Measurements from ENCODE around the gene TMEM9. TPM values are rescaled to one million over a fixed set of nuclear protein-coding genes. Genes with fewer than 3 reads are reported as not detected.

Gene TMEM9
- polyA plus RNA-seq, 3 donors, result 13.6 to 43.6 (median 22.4) TPM

DNA sequence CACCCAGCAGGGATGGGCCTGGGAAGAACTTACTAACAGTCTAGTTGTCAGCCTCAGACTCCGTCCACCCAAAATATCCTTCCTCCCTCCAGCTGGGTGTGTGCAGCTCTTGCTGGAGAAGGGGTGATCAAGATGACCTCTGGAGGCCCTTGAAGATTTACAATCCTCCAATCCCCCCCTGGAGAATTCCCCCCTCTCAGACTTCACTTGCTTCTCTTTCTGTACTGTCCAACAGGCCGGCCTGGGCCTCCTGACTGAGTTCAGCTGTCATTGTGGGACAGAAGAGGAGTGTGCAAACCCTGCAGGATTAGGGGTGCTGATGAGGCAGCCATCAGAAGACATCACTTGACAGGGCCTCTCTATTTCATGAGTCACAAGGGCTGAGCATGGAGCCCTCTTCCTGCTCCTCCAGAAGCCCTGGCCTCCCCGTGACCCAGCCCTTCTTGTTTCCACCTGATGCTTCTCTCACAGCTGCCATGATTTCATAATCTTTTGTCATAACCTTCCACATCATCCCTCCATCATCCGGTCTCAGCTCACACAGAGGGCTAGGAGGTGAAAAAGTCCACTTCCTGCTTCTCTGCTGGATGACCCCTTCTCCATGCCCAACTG lies 18.8 kb upstream of the TMEM9 start:
- H3K4me1 Mint-ChIP-seq, result peaks cover 16% of the 10 kb centered on the region
- peak overlapping the region in 2 of 7 donors; percentile 10 to 31 for H3K27ac Mint-ChIP-seq
- H3K27me3 Mint-ChIP-seq (ENCODE audit: low read depth in 3 of 3), result peaks cover 9 to 17% (median 10%) of the 10 kb centered on the region in 3 donors
- Histone ChIP-seq H3K27me3 (ENCODE audit: control insufficient read depth in 2 of 2, insufficient read depth in 2 of 2, low read length in 2 of 2) (peaks cover 0 to 9% of the 10 kb centered on the region in 2 donors), H3K79me2 (ENCODE audit: insufficient read depth, low read length) (no peaks in the 10 kb centered on the region), H4K20me1 (ENCODE audit: insufficient read depth, low read length) (no peaks in the 10 kb centered on the region), H3K9me3 (replicated peaks in 1 of 2; ENCODE audit: control insufficient read depth in 1 of 2, insufficient read depth in 1 of 2, low read length in 2 of 2) (peaks cover 0 to 6% of the 10 kb centered on the region in 2 donors), H3K4me2 (replicated peaks; ENCODE audit: extremely low read depth, low read length, poor library complexity, severe bottlenecking) (no peak overlapping the region), H2AFZ (ENCODE audit: insufficient read depth, low read depth, low read length, poor library complexity, severe bottlenecking) (no peak overlapping the region), H3K9ac (ENCODE audit: insufficient read depth, low read length, poor library complexity, severe bottlenecking) (no peak overlapping the region), H3K4me3 (replicated peaks in 1 of 3; ENCODE audit: low read depth in 2 of 3, low read length in 3 of 3) (no peak overlapping the region), H3K4me1 (ENCODE audit: control insufficient read depth in 1 of 2, insufficient read depth in 2 of 2, low read length in 2 of 2) (peaks cover 9 to 10% of the 10 kb centered on the region in 2 donors), H3K36me3 (replicated peaks in 1 of 2; ENCODE audit: control insufficient read depth in 1 of 2, insufficient read depth in 2 of 2, low read length in 2 of 2) (no peaks in the 10 kb centered on the region), H3K27ac (ENCODE audit: low read depth in 1 of 2, low read length in 2 of 2) (no peak overlapping the region)
- DNase-seq, result peak; percentile 18 to 64 (median 18)
- no peak overlapping the region for H3K4me3 Mint-ChIP-seq
- WGBS (ENCODE audit: insufficient coverage), result 50% methylated on average over 1 of the region's 4 CpGs
- peaks cover 2 to 6% of the 10 kb centered on the region in 2 donors for H3K36me3 Mint-ChIP-seq
- intact Hi-C loops (cut with micrococcal nuclease), result no loop called here
- H3K9me3 Mint-ChIP-seq, result peaks cover 0 to 6% (median 4%) of the 10 kb centered on the region in 7 donors
- TF ChIP-seq, protein P1, sequence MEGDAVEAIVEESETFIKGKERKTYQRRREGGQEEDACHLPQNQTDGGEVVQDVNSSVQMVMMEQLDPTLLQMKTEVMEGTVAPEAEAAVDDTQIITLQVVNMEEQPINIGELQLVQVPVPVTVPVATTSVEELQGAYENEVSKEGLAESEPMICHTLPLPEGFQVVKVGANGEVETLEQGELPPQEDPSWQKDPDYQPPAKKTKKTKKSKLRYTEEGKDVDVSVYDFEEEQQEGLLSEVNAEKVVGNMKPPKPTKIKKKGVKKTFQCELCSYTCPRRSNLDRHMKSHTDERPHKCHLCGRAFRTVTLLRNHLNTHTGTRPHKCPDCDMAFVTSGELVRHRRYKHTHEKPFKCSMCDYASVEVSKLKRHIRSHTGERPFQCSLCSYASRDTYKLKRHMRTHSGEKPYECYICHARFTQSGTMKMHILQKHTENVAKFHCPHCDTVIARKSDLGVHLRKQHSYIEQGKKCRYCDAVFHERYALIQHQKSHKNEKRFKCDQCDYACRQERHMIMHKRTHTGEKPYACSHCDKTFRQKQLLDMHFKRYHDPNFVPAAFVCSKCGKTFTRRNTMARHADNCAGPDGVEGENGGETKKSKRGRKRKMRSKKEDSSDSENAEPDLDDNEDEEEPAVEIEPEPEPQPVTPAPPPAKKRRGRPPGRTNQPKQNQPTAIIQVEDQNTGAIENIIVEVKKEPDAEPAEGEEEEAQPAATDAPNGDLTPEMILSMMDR (IDR thresholded peaks at IDR 0.05), result no peak

DNA sequence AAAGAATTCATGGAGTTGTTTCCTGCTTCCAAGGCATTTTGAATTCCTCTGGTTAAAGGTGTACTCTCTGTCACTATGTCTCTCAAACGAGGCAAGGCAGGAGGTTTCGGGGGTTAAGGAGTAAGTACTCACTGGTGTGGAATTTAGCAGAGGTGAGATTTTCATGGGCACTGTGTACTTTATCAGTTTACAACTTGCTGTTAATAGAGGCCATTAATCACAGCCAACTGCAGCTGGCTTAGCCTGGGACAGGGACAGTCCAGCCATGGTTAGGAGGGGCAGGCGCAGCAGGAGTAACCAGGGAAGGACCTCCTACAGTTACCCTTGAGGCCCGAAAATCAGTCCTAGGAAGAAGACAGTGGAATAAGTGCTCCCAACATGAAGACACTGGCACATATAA lies 18.1 kb upstream of the TMEM9 start:
- TF ChIP-seq, protein P1 (IDR thresholded peaks at IDR 0.05), result no peak
- Histone ChIP-seq H2AFZ (ENCODE audit: insufficient read depth, low read depth, low read length, poor library complexity, severe bottlenecking) (no peak overlapping the region), H4K20me1 (ENCODE audit: insufficient read depth, low read length) (no peaks in the 10 kb centered on the region), H3K4me1 (ENCODE audit: control insufficient read depth in 1 of 2, insufficient read depth in 2 of 2, low read length in 2 of 2) (peaks cover 9 to 10% of the 10 kb centered on the region in 2 donors), H3K9ac (ENCODE audit: insufficient read depth, low read length, poor library complexity, severe bottlenecking) (no peak overlapping the region), H3K79me2 (ENCODE audit: insufficient read depth, low read length) (no peaks in the 10 kb centered on the region), H3K4me3 (replicated peaks in 1 of 3; ENCODE audit: low read depth in 2 of 3, low read length in 3 of 3) (no peak overlapping the region), H3K4me2 (replicated peaks; ENCODE audit: extremely low read depth, low read length, poor library complexity, severe bottlenecking) (no peak overlapping the region), H3K36me3 (replicated peaks in 1 of 2; ENCODE audit: control insufficient read depth in 1 of 2, insufficient read depth in 2 of 2, low read length in 2 of 2) (no peaks in the 10 kb centered on the region), H3K9me3 (replicated peaks in 1 of 2; ENCODE audit: control insufficient read depth in 1 of 2, insufficient read depth in 1 of 2, low read length in 2 of 2) (peaks cover 0 to 6% of the 10 kb centered on the region in 2 donors), H3K27me3 (ENCODE audit: control insufficient read depth in 2 of 2, insufficient read depth in 2 of 2, low read length in 2 of 2) (peaks cover 0 to 9% of the 10 kb centered on the region in 2 donors), H3K27ac (ENCODE audit: low read depth in 1 of 2, low read length in 2 of 2) (no peak overlapping the region)
- Mint-ChIP-seq H3K4me3 (peak overlapping the region in 1 of 2 donors; percentile 53), H3K9me3 (peaks cover 0 to 6% (median 4%) of the 10 kb centered on the region in 7 donors), H3K27ac (no peak overlapping the region), H3K27me3 (ENCODE audit: low read depth in 3 of 3) (peaks cover 6 to 18% (median 9%) of the 10 kb centered on the region in 3 donors), H3K4me1 (peaks cover 16% of the 10 kb centered on the region), H3K36me3 (peaks cover 2 to 6% of the 10 kb centered on the region in 2 donors)
- WGBS (ENCODE audit: insufficient coverage), result 100% methylated on average over 2 of the region's 4 CpGs
- intact Hi-C loops (cut with micrococcal nuclease), result no loop called here
- no peak for DNase-seq
